ENCODE measurements around the gene IRAK2. TPM values are rescaled to one million over a fixed set of nuclear protein-coding genes. Genes with fewer than 3 reads are reported as not detected.
A peak's percentile ranks its signal among the peaks of the same experiment; 100 is the strongest.

The IRAK2 gene
- total RNA-seq, 2 experiments from 2014 or later, result 3.0 TPM

DNA sequence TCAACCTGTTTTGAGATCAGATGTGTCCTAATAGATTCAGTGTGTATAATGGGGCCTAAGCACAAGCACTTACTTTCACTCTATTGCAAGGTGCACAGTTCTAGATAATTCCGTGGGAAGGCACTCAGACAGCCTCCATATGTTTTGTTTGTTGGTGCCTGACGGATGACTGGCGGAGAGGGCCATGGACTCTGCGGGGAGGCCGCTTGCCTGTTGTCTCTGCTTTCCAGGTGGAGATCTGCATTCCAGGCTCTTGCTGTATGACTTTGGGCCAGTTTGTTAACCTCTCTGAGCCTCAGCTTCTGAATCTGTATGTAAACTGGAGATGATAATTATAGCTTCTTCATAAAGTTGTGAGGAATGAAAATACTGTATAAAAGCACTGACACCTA lies 1.5 kb downstream of the IRAK2 start:
- Mint-ChIP-seq H3K27ac (no peak overlapping the region), H3K4me3 (peak overlapping the region; percentile 72), H3K36me3 (ENCODE audit: low read depth) (peaks cover 12% of the 10 kb centered on the region), H3K27me3 (no peaks in the 10 kb centered on the region), H3K9me3 (peaks cover 12% of the 10 kb centered on the region), H3K4me1 (ENCODE audit: low read depth) (peaks cover 12% of the 10 kb centered on the region)
- ATAC-seq, result no peak
- no peak for TF ChIP-seq CTCF (IDR thresholded peaks at IDR 0.05)
- ChIA-PET CTCF (interaction anchor here (0.6 to 3.7 kb wide), 5 partner anchors 14 to 76 kb away, joined by 3 to 16 read pairs (median 13); no protein-coding TSS in a partner anchor), POLR2A (interaction anchor here (1.2 to 1.4 kb wide), 2 partner anchors 22 to 95 kb away, joined by 3 read pairs; no protein-coding TSS in a partner anchor)
- DNase-seq, result no peak
- intact Hi-C loops (cut with micrococcal nuclease), result loop anchor here (10.0 kb wide), 1 partner anchor 59 kb away; no protein-coding TSS in a partner anchor

DNA sequence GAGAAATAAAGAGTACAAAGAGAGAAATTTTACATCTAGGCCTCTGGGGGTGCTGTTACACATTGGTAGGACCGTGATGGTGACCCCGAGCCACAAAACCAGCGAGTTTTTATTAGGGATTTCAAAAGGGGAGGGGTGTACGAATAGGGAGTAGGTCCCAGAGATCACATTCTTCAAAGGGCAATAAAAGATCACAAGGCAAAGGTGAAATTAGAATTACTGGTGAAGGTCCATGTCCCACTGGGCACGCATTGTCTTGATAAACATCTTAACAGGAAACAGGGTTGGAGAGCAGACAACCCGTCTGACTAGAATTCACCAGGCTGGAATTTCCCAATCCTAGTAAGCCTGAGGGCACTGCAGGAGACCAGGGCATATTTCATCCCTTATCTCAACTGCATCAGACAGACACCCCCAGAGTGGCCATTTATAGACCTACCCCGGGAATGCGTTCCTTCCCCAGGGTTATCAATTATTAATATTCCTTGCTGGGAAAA lies 4.3 kb downstream of the IRAK2 start:
- TF ChIP-seq CTCF (IDR thresholded peaks at IDR 0.05), result no peak
- ATAC-seq, result no peak
- CTCF ChIA-PET, result interaction anchor here (1.7 kb wide), 1 partner anchor 95 kb away, joined by 3 read pairs; no protein-coding TSS in a partner anchor

GRCh38 chr3:10170915-10171478 lies 6.3 kb downstream of the IRAK2 start:
- ChIA-PET CTCF (interaction anchor here (1.7 kb wide), 1 partner anchor 21 kb away, joined by 3 read pairs; no protein-coding TSS in a partner anchor), POLR2A (interaction anchor here (0.6 kb wide), 1 partner anchor 50 kb away, joined by 4 read pairs; no protein-coding TSS in a partner anchor)
- Mint-ChIP-seq H3K4me3 (no peak overlapping the region), H3K27ac (no peak overlapping the region), H3K36me3 (ENCODE audit: low read depth) (peaks cover 12% of the 10 kb centered on the region), H3K27me3 (no peaks in the 10 kb centered on the region), H3K9me3 (peaks cover 12% of the 10 kb centered on the region), H3K4me1 (ENCODE audit: low read depth) (peaks cover 25% of the 10 kb centered on the region)
- intact Hi-C loops (cut with micrococcal nuclease), result no loop called here
- no peak for ATAC-seq
- TF ChIP-seq CTCF (IDR thresholded peaks at IDR 0.05), result no peak
- DNase-seq, result no peak

More for the DNA sequence above, 4.3 kb downstream of the IRAK2 start:
- POLR2A ChIA-PET, result no interaction called here
- peaks cover 23% of the 10 kb centered on the region for H3K4me1 Mint-ChIP-seq (ENCODE audit: low read depth)
- H3K27me3 Mint-ChIP-seq, result no peaks in the 10 kb centered on the region
- H3K36me3 Mint-ChIP-seq (ENCODE audit: low read depth), result peaks cover 12% of the 10 kb centered on the region
- H3K27ac Mint-ChIP-seq, result no peak overlapping the region
- no peak for DNase-seq
- no peak overlapping the region for H3K4me3 Mint-ChIP-seq
- peaks cover 12% of the 10 kb centered on the region for H3K9me3 Mint-ChIP-seq
- intact Hi-C loops (cut with micrococcal nuclease), result loop anchor here (10.0 kb wide), 1 partner anchor 56 kb away; no protein-coding TSS in a partner anchor

- ATAC-seq (peak; percentile 70), DNase-seq (no peak)
- H3K27ac Mint-ChIP-seq, result peak overlapping the region; percentile 10
- H3K9me3 Mint-ChIP-seq, result peaks cover 12% of the 10 kb centered on the region
- H3K4me1 Mint-ChIP-seq (ENCODE audit: low read depth), result peaks cover 15% of the 10 kb centered on the region
- ChIA-PET POLR2A (no interaction called here), CTCF (interaction anchor here (0.8 to 1.8 kb wide), 2 partner anchors 13 to 37 kb away, joined by 3 to 5 read pairs; no protein-coding TSS in a partner anchor)
- no peak for TF ChIP-seq CTCF (IDR thresholded peaks at IDR 0.05)
- H3K27me3 Mint-ChIP-seq, result no peaks in the 10 kb centered on the region
- intact Hi-C loops (cut with micrococcal nuclease), result no loop called here
- H3K36me3 Mint-ChIP-seq (ENCODE audit: low read depth), result peaks cover 12% of the 10 kb centered on the region
- no peak overlapping the region for H3K4me3 Mint-ChIP-seq
Measured at GRCh38 chr3:10173095-10173925, 8.6 kb downstream of the IRAK2 start.

Data from activated CD8-positive, alpha-beta T cell treated with anti-CD3 and anti-CD28 coated beads for 36 hours (primary cell).